GM19372 (cell line): Measurements from ENCODE around the gene MRGPRX4.
"Not testable (repeated sequence)": the region's sequence is repeated elsewhere in the genome, so short reads cannot be mapped to it uniquely, and the experiment has no call there.

Experiments
- ATAC-seq: cut with Tn5 transposase; IDR thresholded peaks from one replicate; pipeline ENCODE4 v1.9.1; 2021; ENCODE audit warnings: mild to moderate bottlenecking, low read depth, moderate library complexity; ENCODE audit not compliant: unreplicated experiment

Gene MRGPRX4

DNA sequence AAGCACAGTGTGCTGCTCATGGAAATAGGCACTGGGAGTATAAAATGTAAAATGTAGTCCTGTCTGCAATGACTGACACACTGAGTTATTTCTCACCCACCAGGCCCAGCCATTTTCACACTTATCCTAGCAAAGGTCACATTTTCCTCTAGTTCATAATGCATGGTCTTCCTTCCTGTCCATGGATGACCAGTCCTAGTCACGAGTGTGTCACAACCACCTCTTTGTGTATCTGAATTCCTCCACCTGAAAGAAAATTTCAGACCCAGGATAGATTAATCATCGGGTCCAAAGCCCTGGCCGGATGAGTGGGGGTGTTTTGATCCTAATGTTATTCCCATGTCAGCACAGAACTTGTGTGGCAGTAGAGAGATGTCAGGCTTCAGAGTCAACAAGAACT is at the start of gene MRGPRX4:
TSS of gene MRGPRX4 (plus strand) at position 172 of the 400 bp plus-strand sequence. CDS start 420 bp downstream, outside the sequence.
- ATAC-seq: no peak

DNA sequence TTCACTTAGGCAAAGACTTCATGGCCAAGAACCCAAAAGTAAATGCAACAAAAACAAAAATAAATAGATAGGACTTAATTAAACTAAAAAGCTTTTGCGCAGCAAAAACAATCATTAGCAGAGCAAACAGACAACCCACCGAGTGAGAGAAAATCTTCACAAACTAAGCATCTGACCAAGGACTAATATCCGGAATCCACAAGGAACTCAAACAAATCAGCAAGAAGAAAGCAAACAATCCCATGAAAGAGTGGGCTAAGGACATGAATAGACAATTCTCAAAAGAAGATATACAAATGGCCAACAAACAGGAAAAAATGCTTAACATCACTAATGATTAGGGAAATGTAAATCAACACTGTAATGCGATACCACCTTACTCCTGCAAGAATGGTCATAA is 41.5 kb upstream of the MRGPRX4 start:
- not testable (repeated sequence) for ATAC-seq

DNA sequence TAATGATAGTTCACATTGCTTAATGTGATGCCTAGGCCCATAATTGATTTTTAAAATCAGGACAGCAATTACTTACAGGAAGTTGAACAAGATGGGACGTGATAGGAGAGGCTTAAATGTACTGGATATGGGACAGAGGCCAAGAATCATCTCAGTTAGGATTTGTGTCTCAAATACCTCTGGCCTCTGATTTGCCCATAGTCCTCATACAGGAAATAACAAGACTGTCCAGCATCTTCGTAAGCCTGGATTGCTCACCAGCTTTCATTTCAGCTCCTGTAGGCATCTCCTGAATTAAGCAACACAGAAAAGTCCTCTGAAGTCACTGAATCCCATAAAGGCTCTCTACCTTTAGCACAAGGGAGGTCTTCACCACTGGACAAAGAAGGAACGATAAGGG is 40.3 kb upstream of the MRGPRX4 start, which contains the start of gene MRGPRX3:
TSS of gene MRGPRX3 (plus strand) at position 231 of the 400 bp plus-strand sequence. CDS start 4,632 bp downstream, outside the sequence.
- no peak for ATAC-seq

DNA sequence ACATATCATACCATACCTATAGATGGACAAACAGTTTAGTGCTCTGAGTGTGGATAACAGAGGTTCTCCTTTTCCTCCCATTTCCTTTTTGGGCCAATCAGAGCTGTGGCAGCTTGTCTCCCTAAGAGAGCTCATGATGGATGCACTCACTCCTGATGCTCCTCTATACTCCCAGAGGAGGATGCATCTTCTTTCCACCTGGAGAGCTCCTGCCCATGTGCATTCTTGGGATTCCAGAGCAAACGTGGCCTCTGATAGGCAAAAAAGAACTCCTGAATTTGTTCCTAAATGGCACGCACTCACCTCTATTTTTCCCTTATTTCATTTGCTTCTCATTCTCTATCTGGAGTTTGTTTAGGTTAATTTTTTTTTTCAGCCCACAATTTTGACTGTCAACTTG is 37.3 kb upstream of the MRGPRX4 start:
- ATAC-seq: no peak

DNA sequence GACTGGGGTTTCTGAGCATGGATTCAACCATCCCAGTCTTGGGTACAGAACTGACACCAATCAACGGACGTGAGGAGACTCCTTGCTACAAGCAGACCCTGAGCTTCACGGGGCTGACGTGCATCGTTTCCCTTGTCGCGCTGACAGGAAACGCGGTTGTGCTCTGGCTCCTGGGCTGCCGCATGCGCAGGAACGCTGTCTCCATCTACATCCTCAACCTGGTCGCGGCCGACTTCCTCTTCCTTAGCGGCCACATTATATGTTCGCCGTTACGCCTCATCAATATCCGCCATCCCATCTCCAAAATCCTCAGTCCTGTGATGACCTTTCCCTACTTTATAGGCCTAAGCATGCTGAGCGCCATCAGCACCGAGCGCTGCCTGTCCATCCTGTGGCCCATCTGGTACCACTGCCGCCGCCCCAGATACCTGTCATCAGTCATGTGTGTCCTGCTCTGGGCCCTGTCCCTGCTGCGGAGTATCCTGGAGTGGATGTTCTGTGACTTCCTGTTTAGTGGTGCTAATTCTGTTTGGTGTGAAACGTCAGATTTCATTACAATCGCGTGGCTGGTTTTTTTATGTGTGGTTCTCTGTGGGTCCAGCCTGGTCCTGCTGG is 35.3 kb upstream of the MRGPRX4 start:
- no peak for ATAC-seq

DNA sequence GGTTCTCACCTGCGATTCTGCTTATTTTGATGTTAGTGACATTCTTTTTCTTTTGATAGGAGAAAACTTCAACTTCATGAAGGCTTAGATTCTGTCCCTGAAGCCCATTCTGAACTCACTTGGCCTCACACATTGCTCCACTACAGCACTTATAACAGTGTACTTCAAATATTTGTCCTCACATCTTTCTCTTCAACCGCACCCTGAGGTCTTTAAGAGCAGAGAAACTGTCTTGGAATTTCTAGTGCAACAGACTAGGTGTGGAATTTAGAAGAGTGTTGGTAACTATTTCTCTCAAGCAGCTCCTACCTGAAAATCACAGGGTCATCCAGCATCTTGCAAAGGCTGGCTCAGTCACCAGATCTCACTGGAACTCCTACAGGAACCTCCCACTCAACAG is 32.5 kb upstream of the MRGPRX4 start:
- ATAC-seq: no peak

DNA sequence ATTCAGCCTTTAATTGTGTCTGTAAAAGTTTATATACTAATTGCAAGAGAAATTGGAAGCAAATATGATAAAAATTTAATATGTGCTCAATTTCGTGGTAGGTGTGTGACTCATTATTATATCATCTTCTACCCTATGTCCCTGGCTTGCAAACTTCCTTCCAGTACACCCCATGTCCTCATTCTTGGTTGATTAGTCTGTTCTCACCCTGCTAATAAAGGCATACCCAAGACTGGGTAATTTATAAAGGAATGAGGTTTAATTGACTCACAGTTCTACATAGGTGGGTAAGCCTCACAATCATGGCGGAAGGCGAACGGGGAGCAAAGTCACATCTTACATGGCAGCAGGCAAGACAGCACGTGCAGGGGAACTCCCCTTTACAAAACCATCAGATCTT is 28.4 kb upstream of the MRGPRX4 start:
- ATAC-seq: no peak

DNA sequence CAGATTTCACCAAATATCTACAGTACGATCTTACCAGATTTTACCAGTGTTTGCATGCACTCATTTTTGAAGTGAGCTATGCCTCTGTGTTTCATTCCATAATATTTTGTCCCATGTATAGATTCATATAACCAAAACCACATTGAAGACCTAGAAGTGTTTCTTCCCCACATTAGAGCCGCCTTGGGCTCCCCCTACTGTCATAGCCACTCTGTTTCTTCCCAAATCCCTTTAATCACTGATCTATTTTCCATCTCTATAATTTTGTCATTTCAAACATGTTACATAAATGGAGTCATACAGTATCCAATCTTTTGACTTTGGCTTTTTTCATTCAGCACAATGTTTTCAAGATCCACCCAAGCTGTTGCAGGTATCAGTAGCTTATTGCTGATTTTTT is 27.6 kb upstream of the MRGPRX4 start:
- no peak for ATAC-seq

DNA sequence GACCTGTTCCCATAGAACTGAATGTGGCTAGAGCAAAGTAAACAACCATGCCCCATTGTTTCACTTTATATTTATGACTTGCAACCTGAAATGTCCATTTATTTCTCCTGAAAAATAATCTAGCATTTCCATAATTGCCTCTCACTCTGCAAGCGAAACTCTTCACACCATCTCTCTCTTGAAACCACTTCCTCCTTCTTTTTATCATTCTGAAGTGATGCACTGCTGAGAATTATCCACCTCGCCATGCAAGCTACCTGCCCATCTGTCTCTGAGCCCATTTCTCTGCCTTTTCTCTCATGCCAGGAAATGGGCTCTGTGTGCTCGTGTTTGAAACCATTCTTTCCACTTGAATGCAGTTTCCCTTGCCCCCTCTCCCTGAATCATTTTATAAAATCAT is 26.8 kb upstream of the MRGPRX4 start:
- ATAC-seq: no peak

DNA sequence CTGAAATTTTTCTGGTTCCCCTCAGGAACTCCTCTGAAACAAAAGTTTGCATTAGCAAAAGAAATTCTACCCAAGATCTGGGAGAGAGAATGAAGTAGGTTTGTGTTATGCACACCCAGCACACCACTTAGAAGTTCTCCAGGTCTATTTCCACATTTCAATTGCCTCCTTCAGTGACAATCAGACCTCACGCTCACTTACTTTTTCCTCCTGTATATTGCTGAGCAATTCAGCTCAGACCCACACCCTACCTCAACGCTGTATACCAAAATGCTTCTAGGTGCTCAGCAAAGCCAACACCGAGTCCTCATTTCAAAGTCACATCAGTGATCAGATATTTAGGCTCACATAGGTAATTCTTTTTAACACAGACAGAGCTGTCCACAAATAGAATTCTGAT is 21.1 kb upstream of the MRGPRX4 start:
- ATAC-seq: no peak

DNA sequence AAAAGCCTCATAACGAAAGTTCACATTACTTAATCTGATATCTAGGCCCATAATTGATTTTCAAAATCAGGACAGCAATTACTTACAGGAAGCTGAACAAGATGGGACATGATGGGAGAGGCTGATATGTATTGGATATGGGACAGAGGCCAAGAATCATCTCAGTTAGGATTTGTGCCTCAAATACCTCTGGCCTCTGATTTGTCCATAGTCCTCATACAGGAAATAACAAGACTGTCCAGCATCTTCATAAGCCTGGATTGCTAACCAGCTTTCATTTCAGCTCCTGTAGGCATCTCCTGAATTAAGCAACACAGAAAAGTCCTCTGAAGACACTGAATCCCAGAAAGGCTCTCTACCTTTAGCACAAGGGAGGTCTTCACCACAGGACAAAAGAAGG is 4.3 kb upstream of the MRGPRX4 start:
- ATAC-seq: no peak

DNA sequence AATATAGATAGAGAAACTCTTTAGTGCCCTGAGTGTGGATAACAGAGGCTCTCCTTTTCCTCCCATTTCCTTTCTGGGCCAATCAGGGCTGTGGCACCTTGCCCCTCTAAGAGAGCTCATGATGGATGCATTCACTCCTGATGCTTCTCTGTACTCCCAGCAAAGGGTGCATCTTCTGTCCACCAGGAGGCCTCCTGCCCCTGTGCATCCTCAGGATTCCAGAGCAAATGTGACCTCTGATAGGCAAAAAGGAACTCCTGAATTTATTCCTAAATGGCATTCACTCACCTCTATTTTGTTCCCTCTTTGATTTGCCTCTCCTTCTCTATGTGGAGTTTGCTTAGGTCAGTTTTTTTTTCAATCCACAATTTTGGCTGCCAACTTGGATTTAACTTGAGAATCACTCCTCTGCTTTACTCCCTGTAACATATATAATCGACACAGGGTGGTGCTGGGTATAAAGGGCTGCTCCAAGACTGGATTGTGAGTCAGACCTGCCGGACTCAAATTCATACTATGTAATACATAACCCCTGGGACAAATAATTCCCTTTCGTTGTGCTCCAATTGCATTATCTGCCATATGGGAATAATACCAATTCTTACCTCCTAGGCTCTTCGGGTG is 1.1 kb upstream of the MRGPRX4 start:
- no peak for ATAC-seq

DNA sequence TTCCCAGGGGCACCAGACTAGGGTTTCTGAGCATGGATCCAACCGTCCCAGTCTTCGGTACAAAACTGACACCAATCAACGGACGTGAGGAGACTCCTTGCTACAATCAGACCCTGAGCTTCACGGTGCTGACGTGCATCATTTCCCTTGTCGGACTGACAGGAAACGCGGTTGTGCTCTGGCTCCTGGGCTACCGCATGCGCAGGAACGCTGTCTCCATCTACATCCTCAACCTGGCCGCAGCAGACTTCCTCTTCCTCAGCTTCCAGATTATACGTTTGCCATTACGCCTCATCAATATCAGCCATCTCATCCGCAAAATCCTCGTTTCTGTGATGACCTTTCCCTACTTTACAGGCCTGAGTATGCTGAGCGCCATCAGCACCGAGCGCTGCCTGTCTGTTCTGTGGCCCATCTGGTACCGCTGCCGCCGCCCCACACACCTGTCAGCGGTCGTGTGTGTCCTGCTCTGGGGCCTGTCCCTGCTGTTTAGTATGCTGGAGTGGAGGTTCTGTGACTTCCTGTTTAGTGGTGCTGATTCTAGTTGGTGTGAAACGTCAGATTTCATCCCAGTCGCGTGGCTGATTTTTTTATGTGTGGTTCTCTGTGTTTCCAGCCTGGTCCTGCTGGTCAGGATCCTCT is 709 bp downstream of the MRGPRX4 start:
- no peak for ATAC-seq

DNA sequence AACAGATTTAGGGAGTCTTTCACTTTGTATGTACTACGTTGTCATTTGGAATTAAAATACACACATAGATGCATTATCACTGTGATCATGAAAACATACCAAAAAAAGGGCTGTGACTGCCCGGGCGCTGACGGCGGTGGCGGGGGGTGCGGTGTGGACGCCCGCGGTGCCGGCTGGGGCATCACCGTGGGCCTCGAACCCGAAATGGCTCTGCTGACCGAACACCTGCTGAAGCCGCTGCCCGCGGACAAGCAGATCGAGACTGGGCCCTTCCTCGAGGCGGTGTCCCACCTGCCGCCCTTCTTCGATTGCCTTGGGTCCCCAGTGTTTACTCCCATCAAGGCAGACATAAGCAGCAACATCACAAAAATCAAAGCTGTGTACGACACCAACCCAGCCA is 16.2 kb downstream of the MRGPRX4 start:
- ATAC-seq: no peak

DNA sequence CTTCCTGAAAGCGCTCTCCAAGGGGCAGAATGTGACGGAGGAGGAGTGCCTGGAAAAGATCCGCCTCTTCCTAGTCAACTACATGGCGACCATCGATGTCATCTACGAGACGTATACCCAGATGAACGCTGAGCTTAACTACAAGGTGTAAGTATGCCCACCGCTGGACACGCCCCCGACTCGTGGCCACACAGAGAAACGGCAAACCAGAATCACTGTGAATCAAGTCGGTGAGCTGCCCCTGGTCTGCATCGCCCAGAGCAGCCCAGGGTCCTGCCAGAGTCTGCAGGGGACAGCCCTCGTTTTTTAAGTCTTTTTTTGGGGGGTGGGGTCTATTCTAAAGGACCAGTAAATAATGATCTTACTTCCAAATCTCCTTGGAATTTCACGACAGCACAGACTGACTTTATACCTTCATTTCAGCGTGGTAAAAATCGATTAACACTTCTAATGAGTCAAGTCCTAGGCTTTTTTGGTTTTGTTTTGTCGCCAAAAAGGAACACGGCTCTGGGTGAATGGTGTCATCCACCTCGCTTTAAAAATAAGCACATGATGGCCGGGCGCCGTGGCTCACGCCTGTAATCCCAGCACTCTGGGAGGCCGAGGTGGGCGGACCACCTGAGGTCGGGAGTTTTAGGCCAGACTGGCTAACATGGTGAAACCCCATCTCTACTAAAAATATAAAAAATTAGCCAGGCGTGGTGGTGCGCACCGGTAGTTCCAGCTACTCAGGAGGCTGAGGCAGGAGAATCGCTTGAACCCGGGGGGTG is 17.0 kb downstream of the MRGPRX4 start:
- not testable (repeated sequence) for ATAC-seq

DNA sequence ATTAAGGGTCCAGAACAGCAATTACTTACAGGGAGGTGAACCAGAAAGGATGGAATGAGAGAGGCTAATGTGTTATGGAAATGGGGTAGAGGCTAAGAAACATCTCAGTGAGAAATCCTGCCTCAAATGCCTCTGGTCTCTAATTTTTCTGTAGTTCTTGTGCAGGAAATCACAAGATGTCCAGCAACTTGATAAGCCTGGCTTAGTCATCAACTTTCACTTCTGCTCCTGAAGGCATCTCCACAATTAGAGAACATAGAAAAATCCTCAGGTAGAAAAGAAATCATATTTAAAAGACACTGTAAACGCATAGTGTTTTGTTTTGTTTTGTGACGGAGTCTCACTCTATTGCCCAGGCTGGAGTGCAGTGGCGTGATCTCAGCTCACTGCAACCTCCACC is 18.7 kb downstream of the MRGPRX4 start:
- no peak for ATAC-seq

DNA sequence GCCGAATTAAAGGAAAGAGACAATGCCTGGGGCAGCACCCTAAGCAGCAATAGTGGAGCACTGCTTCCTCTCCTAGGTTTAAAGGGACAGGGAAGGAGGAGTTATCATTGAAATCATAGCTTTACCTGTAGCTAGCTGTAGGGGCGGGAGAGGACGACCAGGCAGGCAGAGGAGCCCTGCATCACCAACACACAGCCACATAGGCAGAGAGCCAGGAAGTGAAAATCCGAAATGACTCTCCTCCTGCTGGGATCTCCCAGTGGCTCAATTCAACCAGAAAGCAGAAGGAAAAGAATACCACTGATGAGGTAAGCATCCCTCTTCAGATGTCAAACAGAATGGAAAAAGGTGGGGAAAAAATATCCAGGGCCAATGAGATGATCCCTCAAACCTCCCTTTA is 20.4 kb downstream of the MRGPRX4 start:
- ATAC-seq: no peak

DNA sequence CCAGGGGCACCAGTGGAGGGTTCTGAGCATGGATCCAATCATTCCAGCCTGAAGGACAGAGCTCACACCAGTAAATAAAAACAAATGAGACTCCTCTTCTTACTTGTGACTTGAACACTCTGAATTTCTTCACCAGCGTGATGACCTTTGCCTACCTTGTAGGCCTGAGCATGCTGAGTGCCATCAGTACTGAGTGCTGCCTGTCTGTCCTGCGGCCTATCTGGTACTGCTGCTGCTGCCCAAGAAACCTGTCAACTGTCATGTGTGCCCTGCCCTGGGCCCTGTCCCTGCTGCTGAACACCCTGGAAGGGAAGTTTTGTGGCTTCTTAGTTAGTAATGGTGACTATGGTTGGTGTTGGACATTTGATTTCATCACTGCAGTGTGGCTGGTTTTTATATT is 23.9 kb downstream of the MRGPRX4 start:
- no peak for ATAC-seq

DNA sequence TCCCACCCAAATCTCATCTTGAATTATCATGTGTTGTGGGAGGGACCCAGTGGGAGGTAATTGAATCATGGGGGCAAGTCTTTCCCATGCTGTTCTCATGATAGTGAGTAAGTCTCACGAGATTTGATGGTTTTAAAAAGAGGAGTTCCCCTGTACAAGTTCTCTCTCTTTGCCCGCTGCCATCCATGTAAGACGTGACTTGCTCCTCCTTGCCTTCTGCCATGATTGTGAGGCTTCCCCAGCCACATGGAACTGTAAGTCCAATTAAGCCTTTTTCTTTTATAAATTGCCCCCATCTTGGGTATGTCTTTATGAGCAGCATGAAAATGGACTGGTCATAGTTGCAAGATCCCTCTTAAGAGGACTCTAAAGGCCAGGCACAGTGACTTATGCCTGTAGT is 25.1 kb downstream of the MRGPRX4 start:
- not testable (repeated sequence) for ATAC-seq

DNA sequence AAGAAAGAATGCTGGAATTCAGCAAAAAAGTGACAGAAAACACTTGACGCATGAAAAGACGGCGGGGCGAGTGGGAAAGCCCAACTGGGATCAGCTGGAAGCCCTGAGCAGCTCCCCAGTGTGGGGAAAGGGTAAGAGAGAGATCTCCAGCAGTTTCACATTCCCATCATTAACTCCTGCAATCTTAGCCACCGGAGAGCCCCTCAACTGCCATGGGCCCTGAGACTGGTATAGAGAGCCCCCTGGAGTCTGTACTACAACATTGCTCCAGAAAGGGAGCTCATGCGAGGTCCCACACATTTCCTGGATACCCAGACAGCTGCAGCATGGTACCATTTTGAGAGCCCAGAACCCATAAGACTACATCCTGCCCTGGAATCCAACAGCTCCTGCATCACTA is 31.1 kb downstream of the MRGPRX4 start:
- ATAC-seq: no peak

DNA sequence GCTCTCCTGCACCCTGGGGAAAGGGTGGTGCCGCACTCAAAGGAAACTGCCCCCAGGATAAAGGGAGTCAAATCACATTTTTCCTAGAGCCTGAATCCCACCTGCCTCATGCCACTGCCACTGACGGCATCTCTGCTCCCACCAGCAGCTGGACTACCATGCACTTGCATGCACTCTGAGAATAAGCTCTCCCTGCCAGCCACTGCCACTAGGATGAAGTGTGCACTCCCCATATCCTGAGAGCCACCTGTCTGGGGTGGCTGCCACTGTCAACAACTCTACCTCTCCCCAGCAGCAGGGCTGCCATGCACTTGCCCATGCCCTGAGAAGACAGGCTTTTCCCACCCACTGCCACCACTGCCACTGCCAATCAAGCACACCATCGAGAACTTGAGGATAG is 31.6 kb downstream of the MRGPRX4 start:
- no peak for ATAC-seq
